Fibroblast of lung (primary cell): ENCODE data around the gene TPD52L2. TPM values are rescaled to one million over a fixed set of nuclear protein-coding genes. Genes with fewer than 3 reads are reported as not detected.

Experiments used
- DNase-seq, 2 donors: peaks; one replicate each; pipeline versions ENCODE4 v3.0.0 to v3.0.0-alpha.2; 2010; ENCODE audit warnings: low read depth in 2 of 2
- H2AFZ ChIP-seq: 2 replicates; pipeline ENCODE4 v1.5.1; 2012; ENCODE audit warnings: low read length, control low read depth, inconsistent platforms
- H3K27ac ChIP-seq: 2 replicates; pipeline ENCODE4 v1.5.1; 2011; ENCODE audit warnings: low read length, control low read depth; ENCODE audit not compliant: insufficient read depth
- H3K27me3 ChIP-seq: 2 replicates; pipeline ENCODE4 v1.5.1; 2011; ENCODE audit warnings: mild to moderate bottlenecking, low read length; ENCODE audit not compliant: control insufficient read depth, insufficient read depth
- H3K36me3 ChIP-seq: 2 replicates; pipeline ENCODE4 v1.5.1; 2011; ENCODE audit warnings: low read length; ENCODE audit not compliant: control insufficient read depth, insufficient read depth
- H3K4me1 ChIP-seq: 2 replicates; pipeline ENCODE4 v1.5.1; 2011; ENCODE audit warnings: low read length; ENCODE audit not compliant: control insufficient read depth, insufficient read depth; ENCODE audit errors: extremely low read depth
- H3K4me2 ChIP-seq: 2 replicates; pipeline ENCODE4 v1.5.1; 2011; ENCODE audit warnings: low read length, control low read depth; ENCODE audit not compliant: insufficient read depth; ENCODE audit errors: extremely low read depth
- H3K4me3 ChIP-seq, 4 experiments: fragments of 200-600 bp in 1 of 4; sonication (generic) in 1 of 4; replicated peaks in 1 of 4; 2 replicates each; pipeline ENCODE4 v1.5.1; 2011 to 2016; ENCODE audit warnings: low read length in 4 of 4, low read depth in 3 of 4, mild to moderate bottlenecking in 3 of 4, control low read depth in 2 of 4, inconsistent platforms in 1 of 4, mixed read lengths in 1 of 4; ENCODE audit not compliant: insufficient read depth in 1 of 4; ENCODE audit errors: control extremely low read depth in 1 of 4
- H3K79me2 ChIP-seq: 2 replicates; pipeline ENCODE4 v1.5.1; 2012; ENCODE audit warnings: mild to moderate bottlenecking, low read length, inconsistent platforms; ENCODE audit not compliant: control insufficient read depth, insufficient read depth
- H3K9ac ChIP-seq: 2 replicates; pipeline ENCODE4 v1.5.1; 2011; ENCODE audit warnings: mild to moderate bottlenecking, low read length, control low read depth; ENCODE audit not compliant: insufficient read depth
- H3K9me3 ChIP-seq: 2 replicates; pipeline ENCODE4 v1.5.1; 2012; ENCODE audit warnings: low read depth, low read length; ENCODE audit not compliant: control insufficient read depth, insufficient read depth
- H4K20me1 ChIP-seq: 2 replicates; pipeline ENCODE4 v1.5.1; 2011; ENCODE audit warnings: low read length; ENCODE audit not compliant: control insufficient read depth, insufficient read depth; ENCODE audit errors: extremely low read depth
- EZH2 ChIP-seq: IDR thresholded peaks from 2 replicates; pipeline ENCODE4 v1.5.1; 2012; ENCODE audit warnings: low read length, control low read depth, mild to moderate bottlenecking; ENCODE audit errors: missing control alignments
- polyA plus RNA-seq, 2 donors: library from polyadenylated mRNA; depleted of rRNA in 1 of 2; stranded (reverse) in 1 of 2; unstranded in 1 of 2; fragments of >200 nt; gene quantifications; 2 replicates each; pipeline ENCODE4 v1.2.1, GENCODE V29; 2011 to 2012; ENCODE audit warnings: missing spikeins in 1 of 2
- total RNA-seq: library from RNA; depleted of rRNA; stranded (reverse); fragments of >200 nt; gene quantifications from 2 replicates; pipeline ENCODE4 v1.2.1, GENCODE V29; 2014
- TF ChIP-seq, protein P1 (sequence below), 2 donors: IDR thresholded peaks in 1 of 2; conservative IDR thresholded peaks in 1 of 2; 1 replicate in 1 of 2; 2 replicates in 1 of 2; pipeline ENCODE4 v1.5.1; 2011 to 2012; ENCODE audit warnings: low read length in 2 of 2, control low read depth in 1 of 2, inconsistent platforms in 1 of 2, low read depth in 1 of 2, mild to moderate bottlenecking in 1 of 2

TPD52L2 gene
- total and polyA plus RNA-seq, 2 donors (not counting 1 experiment from before 2014, with no cell fraction given) = 123 to 212 TPM

GRCh38 chr20:63821811-63822210 is 43.3 kb upstream of the TPD52L2 start:
- no peak for TF ChIP-seq EZH2
- TF ChIP-seq, protein P1, sequence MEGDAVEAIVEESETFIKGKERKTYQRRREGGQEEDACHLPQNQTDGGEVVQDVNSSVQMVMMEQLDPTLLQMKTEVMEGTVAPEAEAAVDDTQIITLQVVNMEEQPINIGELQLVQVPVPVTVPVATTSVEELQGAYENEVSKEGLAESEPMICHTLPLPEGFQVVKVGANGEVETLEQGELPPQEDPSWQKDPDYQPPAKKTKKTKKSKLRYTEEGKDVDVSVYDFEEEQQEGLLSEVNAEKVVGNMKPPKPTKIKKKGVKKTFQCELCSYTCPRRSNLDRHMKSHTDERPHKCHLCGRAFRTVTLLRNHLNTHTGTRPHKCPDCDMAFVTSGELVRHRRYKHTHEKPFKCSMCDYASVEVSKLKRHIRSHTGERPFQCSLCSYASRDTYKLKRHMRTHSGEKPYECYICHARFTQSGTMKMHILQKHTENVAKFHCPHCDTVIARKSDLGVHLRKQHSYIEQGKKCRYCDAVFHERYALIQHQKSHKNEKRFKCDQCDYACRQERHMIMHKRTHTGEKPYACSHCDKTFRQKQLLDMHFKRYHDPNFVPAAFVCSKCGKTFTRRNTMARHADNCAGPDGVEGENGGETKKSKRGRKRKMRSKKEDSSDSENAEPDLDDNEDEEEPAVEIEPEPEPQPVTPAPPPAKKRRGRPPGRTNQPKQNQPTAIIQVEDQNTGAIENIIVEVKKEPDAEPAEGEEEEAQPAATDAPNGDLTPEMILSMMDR (conservative IDR thresholded peaks at IDR 0.05 in 1 of 2, IDR thresholded peaks at IDR 0.05 in 1 of 2; ENCODE audit: low read depth in 1 of 2, low read length in 2 of 2) = no peak
- Histone ChIP-seq H3K4me1 (no peaks in the 10 kb centered on the region), H3K4me3 (no peak overlapping the region), H3K27me3 (peaks cover 3% of the 10 kb centered on the region), H2AFZ (no peak overlapping the region), H3K4me2 (no peak overlapping the region), H4K20me1 (no peaks in the 10 kb centered on the region), H3K9ac (no peak overlapping the region), H3K9me3 (no peaks in the 10 kb centered on the region), H3K36me3 (no peaks in the 10 kb centered on the region), H3K79me2 (no peaks in the 10 kb centered on the region), H3K27ac (no peak overlapping the region)
- no peak for DNase-seq

GRCh38 chr20:63822276-63822696 is 42.8 kb upstream of the TPD52L2 start:
- no peak overlapping the region for H3K4me3 ChIP-seq
- no peaks in the 10 kb centered on the region for H3K4me1 ChIP-seq
- H3K27me3 ChIP-seq = peaks cover 3% of the 10 kb centered on the region
- no peaks in the 10 kb centered on the region for H3K9me3 ChIP-seq
- H3K79me2 ChIP-seq = no peaks in the 10 kb centered on the region
- H3K9ac ChIP-seq = no peak overlapping the region
- H2AFZ ChIP-seq = no peak overlapping the region
- TF ChIP-seq, protein P1 (conservative IDR thresholded peaks at IDR 0.05 in 1 of 2, IDR thresholded peaks at IDR 0.05 in 1 of 2; ENCODE audit: low read depth in 1 of 2, low read length in 2 of 2) = no peak
- TF ChIP-seq EZH2 = no peak
- no peaks in the 10 kb centered on the region for H4K20me1 ChIP-seq
- no peaks in the 10 kb centered on the region for H3K36me3 ChIP-seq
- no peak overlapping the region for H3K4me2 ChIP-seq
- no peak for DNase-seq
- no peak overlapping the region for H3K27ac ChIP-seq

DNA sequence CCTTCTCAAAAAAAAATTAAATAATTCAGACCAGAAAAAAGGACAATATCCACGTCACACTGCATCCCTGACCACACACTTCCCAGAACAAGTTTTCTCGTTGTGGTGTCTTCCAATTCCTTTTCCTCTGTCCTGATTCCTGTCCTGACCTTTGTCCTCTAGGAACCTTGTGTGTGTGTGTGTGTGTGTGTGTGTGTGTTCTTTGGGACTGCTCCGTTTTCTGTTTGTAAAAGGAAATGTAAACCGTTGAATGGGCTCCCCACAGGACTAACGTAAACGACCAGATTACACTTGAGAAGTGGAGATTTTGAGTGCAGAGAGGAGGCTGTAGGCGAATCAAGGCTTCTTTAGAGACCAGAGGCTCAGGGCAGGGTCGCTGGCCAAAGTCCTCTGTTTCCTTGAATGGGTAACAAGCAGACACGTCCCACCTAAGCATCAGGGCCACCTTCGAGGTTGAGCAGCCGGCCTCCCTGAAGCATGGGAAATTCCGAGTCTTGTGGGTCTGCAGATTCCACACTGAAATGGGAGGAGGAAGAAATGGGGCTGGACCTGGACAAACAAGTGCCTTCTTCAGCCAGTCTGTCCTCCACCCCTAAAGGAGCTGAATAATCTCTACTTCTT is 41.3 kb upstream of the TPD52L2 start:
- Histone ChIP-seq H3K79me2 (no peaks in the 10 kb centered on the region), H3K36me3 (no peaks in the 10 kb centered on the region), H4K20me1 (no peaks in the 10 kb centered on the region), H3K4me3 (no peak overlapping the region), H3K4me2 (no peak overlapping the region), H3K4me1 (no peaks in the 10 kb centered on the region), H3K9me3 (no peaks in the 10 kb centered on the region), H3K9ac (no peak overlapping the region), H2AFZ (no peak overlapping the region), H3K27ac (no peak overlapping the region), H3K27me3 (peaks cover 3% of the 10 kb centered on the region)
- DNase-seq = no peak
- TF ChIP-seq, protein P1 (conservative IDR thresholded peaks at IDR 0.05 in 1 of 2, IDR thresholded peaks at IDR 0.05 in 1 of 2; ENCODE audit: low read depth in 1 of 2, low read length in 2 of 2) = no peak
- TF ChIP-seq EZH2 = no peak
